HG03039 (cell line): ENCODE measurements around the gene TGM5.

Experiments
- ATAC-seq: cut with Tn5 transposase; IDR thresholded peaks from one replicate; pipeline ENCODE4 v1.9.1; 2021; ENCODE audit warnings: mild to moderate bottlenecking, moderate library complexity; ENCODE audit not compliant: unreplicated experiment

Gene TGM5

GRCh38 chr15:43196760-43197548 is 69.8 kb downstream of the TGM5 start:
- no peak for ATAC-seq

- no peak for ATAC-seq
Observed at GRCh38 chr15:43194795-43195194, 71.9 kb downstream of the TGM5 start.

GRCh38 chr15:43193710-43194109 is 73.0 kb downstream of the TGM5 start:
- no peak for ATAC-seq

GRCh38 chr15:43190178-43190577 is 76.5 kb downstream of the TGM5 start:
- ATAC-seq = no peak

- ATAC-seq = no peak
Observed at GRCh38 chr15:43189296-43189695, 77.4 kb downstream of the TGM5 start.

GRCh38 chr15:43187544-43188155 is 79.1 kb downstream of the TGM5 start:
- no peak for ATAC-seq

- ATAC-seq = peak; percentile 9
Observed at GRCh38 chr15:43186003-43186353, 80.8 kb downstream of the TGM5 start.

GRCh38 chr15:43185157-43186002 is 81.3 kb downstream of the TGM5 start, which contains the start of gene CCNDBP1:
TSS of gene CCNDBP1 (plus strand) at chr15:43185403. CDS start at chr15:43185499, 96 bp downstream.
- ATAC-seq = peak; percentile 84

- ATAC-seq = no peak
Observed at GRCh38 chr15:43184407-43185124, 82.2 kb downstream of the TGM5 start.

- no peak for ATAC-seq
Observed at GRCh38 chr15:43183270-43183669, 83.5 kb downstream of the TGM5 start.
